K562 treated with DMSO at 1 percent for 48 hours (cell line): ENCODE data around the gene LRR1. TPM values are rescaled to one million over a fixed set of nuclear protein-coding genes. Genes with fewer than 3 reads are reported as not detected.

Experiments used
- total RNA-seq: library from RNA; unstranded; fragments of 300-600 nt; gene quantifications from 2 replicates; pipeline ENCODE4 v1.2.3, GENCODE V29; 2022; ENCODE audit warnings: low replicate concordance; ENCODE audit errors: extremely low read depth

LRR1 gene, protein sequence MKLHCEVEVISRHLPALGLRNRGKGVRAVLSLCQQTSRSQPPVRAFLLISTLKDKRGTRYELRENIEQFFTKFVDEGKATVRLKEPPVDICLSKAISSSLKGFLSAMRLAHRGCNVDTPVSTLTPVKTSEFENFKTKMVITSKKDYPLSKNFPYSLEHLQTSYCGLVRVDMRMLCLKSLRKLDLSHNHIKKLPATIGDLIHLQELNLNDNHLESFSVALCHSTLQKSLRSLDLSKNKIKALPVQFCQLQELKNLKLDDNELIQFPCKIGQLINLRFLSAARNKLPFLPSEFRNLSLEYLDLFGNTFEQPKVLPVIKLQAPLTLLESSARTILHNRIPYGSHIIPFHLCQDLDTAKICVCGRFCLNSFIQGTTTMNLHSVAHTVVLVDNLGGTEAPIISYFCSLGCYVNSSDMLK
- not detected in 2 replicates for total RNA-seq

DNA sequence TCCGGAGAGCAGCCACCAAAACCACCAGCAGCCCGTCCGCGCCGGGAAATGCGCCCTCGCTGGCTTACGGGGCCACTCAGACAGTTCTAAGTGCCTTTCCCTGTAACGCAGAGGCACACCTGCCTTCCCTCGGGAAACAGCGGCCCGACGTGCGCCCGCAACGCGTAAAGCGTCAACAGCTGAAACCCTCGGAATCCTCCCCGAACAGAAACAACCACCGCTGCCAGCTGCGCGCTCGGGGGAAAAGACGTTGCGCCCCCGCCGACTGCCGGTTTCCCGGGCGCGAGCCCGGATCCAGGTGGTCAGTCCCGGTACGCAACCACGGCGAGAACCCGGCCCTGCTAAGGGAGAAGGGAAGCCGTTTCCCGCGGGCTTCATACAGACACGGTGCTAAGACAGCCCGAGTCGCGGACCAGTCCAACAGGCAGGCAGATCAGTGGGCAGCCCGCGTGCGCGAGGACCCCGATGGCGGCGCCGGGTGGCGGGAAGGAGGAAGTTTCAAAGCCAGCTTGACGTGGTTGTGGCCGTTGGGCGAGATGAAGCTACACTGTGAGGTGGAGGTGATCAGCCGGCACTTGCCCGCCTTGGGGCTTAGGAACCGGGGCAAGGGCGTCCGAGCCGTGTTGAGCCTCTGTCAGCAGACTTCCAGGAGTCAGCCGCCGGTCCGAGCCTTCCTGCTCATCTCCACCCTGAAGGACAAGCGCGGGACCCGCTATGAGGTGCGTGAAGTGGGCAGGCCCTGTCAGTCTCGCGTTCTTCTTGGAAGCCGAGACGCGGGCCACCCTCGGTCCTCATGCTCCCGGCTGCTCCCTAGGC is at the start of gene LRR1:
Gene LRR1, plus strand, starts transcription at position 456 of the 816 bp plus-strand sequence. Its CDS starts 81 bp downstream, at position 537.

GRCh38 chr14:49585803-49586672 is 12.7 kb upstream of the LRR1 start, which contains the start of gene RPS29:
Gene RPS29, minus strand, starts transcription at chr14:49586380. Its CDS starts 34 bp downstream, at chr14:49586346.

DNA sequence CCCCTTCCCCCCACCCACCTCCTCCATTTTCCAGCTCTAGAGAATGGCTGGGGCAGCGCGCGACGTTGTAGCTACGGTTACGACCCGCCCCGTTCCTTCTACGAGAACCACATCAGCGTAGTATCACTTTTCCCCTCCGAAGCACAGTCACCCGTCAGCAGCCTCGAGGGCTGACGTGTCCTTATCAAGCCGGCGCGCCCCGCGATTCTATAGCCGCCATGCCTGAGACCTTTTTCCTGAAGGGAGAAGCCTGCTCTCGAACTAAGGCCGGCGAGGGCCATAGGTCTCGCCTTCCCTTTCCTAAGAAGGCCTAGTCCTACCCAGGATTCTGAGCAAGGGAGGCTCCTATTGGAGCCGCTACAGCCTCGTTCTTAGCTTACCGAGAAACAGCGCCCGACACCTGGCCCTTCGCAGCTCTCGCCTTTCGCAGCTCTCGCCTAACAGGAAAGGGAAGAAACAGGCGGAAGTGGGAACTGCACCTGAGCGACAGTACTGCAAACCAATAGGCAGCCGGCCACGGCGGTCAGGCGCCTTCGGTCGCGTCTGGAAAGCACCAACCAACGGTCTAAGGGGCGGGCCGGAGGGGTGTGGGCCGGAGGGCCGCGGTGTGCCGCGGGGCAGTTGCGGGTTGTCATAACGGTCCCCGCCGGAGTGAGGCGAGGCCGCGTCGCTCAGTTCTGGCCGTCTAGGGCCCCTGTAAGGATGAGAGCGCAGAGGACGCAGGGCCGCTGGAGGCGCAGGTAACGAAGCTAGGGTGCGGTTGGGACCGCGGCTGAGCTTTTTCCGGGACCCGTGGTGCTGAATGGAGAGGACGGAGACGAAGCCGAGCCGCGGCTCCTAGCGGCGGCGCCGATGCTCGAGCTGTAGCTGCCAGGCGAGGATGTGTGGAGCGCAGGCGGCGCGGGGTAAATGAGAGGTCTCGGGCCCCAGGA is 21.7 kb downstream of the LRR1 start, which contains the start of the genes MGAT2 and RPL36AL:
Gene MGAT2, plus strand, starts transcription at position 618 of the 932 bp plus-strand sequence. CDS start 470 bp downstream, outside the sequence.
Gene RPL36AL, minus strand, starts transcription at position 445 of the 932 bp plus-strand sequence. CDS start 1,522 bp downstream, outside the sequence.

GRCh38 chr14:49634547-49635334 is 36.0 kb downstream of the LRR1 start, which contains the start of gene DNAAF2:
Gene DNAAF2, minus strand, starts transcription at chr14:49635244. Its CDS starts 95 bp downstream, at chr14:49635149.

Other genes starting within 250 kb of the LRR1 start
- gene RPS29, start 12.6 kb upstream of the LRR1 start, total RNA-seq = not detected in 2 replicates
- gene RPL36AL, start 21.7 kb downstream of the LRR1 start, total RNA-seq = not detected in 2 replicates
- gene MGAT2, start 21.9 kb downstream of the LRR1 start, total RNA-seq = not detected in 2 replicates
- not detected in 2 replicates for gene DNAAF2, start 36.3 kb downstream of the LRR1 start, total RNA-seq
- gene POLE2, start 89.3 kb downstream of the LRR1 start, total RNA-seq = not detected in 2 replicates
- gene KLHDC1, start 94.2 kb downstream of the LRR1 start, total RNA-seq = not detected in 2 replicates
- not detected in 2 replicates for gene KLHDC2, start 169.2 kb downstream of the LRR1 start, total RNA-seq